Keratinocyte (primary cell): ENCODE measurements around the gene XIRP2. TPM values are rescaled to one million over a fixed set of nuclear protein-coding genes. Genes with fewer than 3 reads are reported as not detected.

ENCODE experiments used
- DNase-seq: peaks from one replicate; pipeline ENCODE4 v3.0.0-alpha.2; 2011; ENCODE audit warnings: low read depth, missing footprints, low spot score
- FAIRE-seq: peaks from 2 replicates; lab custom pipeline; 2011; peaks lifted over from hg19 to GRCh38; lab: Jason Lieb, UNC
- H2AFZ ChIP-seq: 2 replicates; pipeline ENCODE4 v1.6.0; 2012; ENCODE audit warnings: low read length, control low read depth, inconsistent platforms; ENCODE audit not compliant: control insufficient read depth
- H3K27ac ChIP-seq: 2 replicates; pipeline ENCODE4 v1.5.1; 2011; ENCODE audit warnings: low read length; ENCODE audit not compliant: control insufficient read depth, insufficient read depth
- H3K27me3 ChIP-seq: 3 replicates; pipeline ENCODE4 v1.6.0; 2011; ENCODE audit warnings: low read length; ENCODE audit not compliant: control insufficient read depth, insufficient read depth; ENCODE audit errors: extremely low read depth
- H3K36me3 ChIP-seq, 2 experiments: 2 replicates in 1 of 2; 3 replicates in 1 of 2; pipeline ENCODE4 v1.5.1; 2011; ENCODE audit warnings: low read length in 2 of 2, mild to moderate bottlenecking in 1 of 2; ENCODE audit not compliant: control insufficient read depth in 2 of 2, insufficient read depth in 2 of 2; ENCODE audit errors: extremely low read depth in 1 of 2
- H3K4me1 ChIP-seq: 3 replicates; pipeline ENCODE4 v1.5.1; 2011; ENCODE audit warnings: low read length; ENCODE audit not compliant: control insufficient read depth, insufficient read depth; ENCODE audit errors: extremely low read depth
- H3K4me2 ChIP-seq: 3 replicates; pipeline ENCODE4 v1.6.0; 2011; ENCODE audit warnings: low read depth, low read length; ENCODE audit not compliant: control insufficient read depth, insufficient read depth; ENCODE audit errors: extremely low read depth
- H3K4me3 ChIP-seq, 3 experiments: fragments of 200-600 bp in 1 of 3; sonication (generic) in 1 of 3; 2 replicates in 2 of 3; 3 replicates in 1 of 3; pipeline ENCODE4 v1.5.1; 2011 to 2016; ENCODE audit warnings: low read length in 3 of 3, mild to moderate bottlenecking in 3 of 3, control low read depth in 2 of 3, inconsistent platforms in 1 of 3, low read depth in 1 of 3, mixed read lengths in 1 of 3, mixed run types in 1 of 3, moderate library complexity in 1 of 3; ENCODE audit not compliant: control insufficient read depth in 2 of 3, insufficient read depth in 2 of 3; ENCODE audit errors: extremely low read depth in 1 of 3
- H3K79me2 ChIP-seq: 2 replicates; pipeline ENCODE4 v1.6.0; 2012; ENCODE audit warnings: low read length; ENCODE audit not compliant: control insufficient read depth, insufficient read depth
- H3K9ac ChIP-seq: 3 replicates; pipeline ENCODE4 v1.6.0; 2011; ENCODE audit warnings: low read length; ENCODE audit not compliant: control insufficient read depth, insufficient read depth; ENCODE audit errors: extremely low read depth
- H3K9me1 ChIP-seq: 3 replicates; pipeline ENCODE4 v1.6.0; 2011; ENCODE audit warnings: low read length; ENCODE audit not compliant: control insufficient read depth, insufficient read depth; ENCODE audit errors: extremely low read depth
- H3K9me3 ChIP-seq: 2 replicates; pipeline ENCODE4 v1.5.1; 2012; ENCODE audit warnings: low read depth, low read length; ENCODE audit not compliant: control insufficient read depth
- H4K20me1 ChIP-seq: 3 replicates; pipeline ENCODE4 v1.6.0; 2011; ENCODE audit warnings: low read length; ENCODE audit not compliant: control insufficient read depth, insufficient read depth; ENCODE audit errors: extremely low read depth
- EZH2 ChIP-seq: IDR thresholded peaks from one replicate; pipeline ENCODE4 v1.6.1; 2012; ENCODE audit warnings: inconsistent platforms, mild to moderate bottlenecking, low read length, moderate library complexity
- dilution Hi-C: fragments of 300-500 bp; cut with MboI; formaldehyde crosslinking; loops from one replicate; pipeline ENCODE4 v1.7.0; 2020; ENCODE audit warnings: low sequenced_read_pairs; ENCODE audit not compliant: extremely low pct_ligation_motif_present
- polyA plus RNA-seq, 5 experiments: library from polyadenylated mRNA; depleted of rRNA in 3 of 5; stranded (reverse) in 3 of 5; stranded (forward) in 1 of 5; unstranded in 1 of 5; fragments of >200 nt; gene quantifications; 1 replicate in 1 of 5; 2 replicates in 3 of 5; 3 replicates in 1 of 5; pipeline versions ENCODE4 v1.2.1 to v1.2.3, GENCODE V29; 2011 to 2012; ENCODE audit warnings: missing spikeins in 2 of 5, low read depth in 1 of 5, low replicate concordance in 1 of 5
- TF ChIP-seq, protein P1 (sequence below), 3 experiments: IDR thresholded peaks in 1 of 3; conservative IDR thresholded peaks in 1 of 3; optimal IDR thresholded peaks in 1 of 3; 2 replicates in 2 of 3; 3 replicates in 1 of 3; pipeline versions ENCODE3 to v1.5.1; 2011; ENCODE audit warnings: low read length in 3 of 3, mild to moderate bottlenecking in 3 of 3, moderate library complexity in 2 of 3, control low read depth in 1 of 3, inconsistent platforms in 1 of 3; ENCODE audit not compliant: insufficient read depth in 2 of 3; ENCODE audit errors: extremely low read depth in 1 of 3

Gene XIRP2
- polyA plus RNA-seq, 1 donor (not counting 4 experiments of a cell fraction or from before 2014, with no cell fraction given), result 0.01 TPM

DNA sequence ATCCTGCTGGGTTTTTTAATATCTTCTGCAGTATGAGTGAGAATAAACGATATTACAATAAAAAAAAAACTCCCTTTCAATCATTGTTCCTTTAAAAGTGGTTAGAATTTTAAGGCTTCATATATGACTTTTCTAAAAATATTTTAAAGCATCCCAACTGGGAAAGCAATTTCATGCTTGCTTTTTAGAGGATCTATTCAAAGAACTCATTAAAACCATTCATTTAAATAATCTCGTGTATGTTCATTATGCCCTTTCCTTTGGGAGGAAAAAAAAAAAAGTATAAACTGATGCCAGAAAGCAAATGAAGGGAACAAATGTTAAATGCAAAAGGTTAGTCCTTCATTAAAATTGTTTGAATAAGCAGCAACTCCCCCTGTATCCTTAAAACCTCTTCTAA is 81.2 kb downstream of the XIRP2 start:
- no peak overlapping the region for H2AFZ ChIP-seq
- H3K4me2 ChIP-seq, result no peak overlapping the region
- no peaks in the 10 kb centered on the region for H3K4me1 ChIP-seq
- no peaks in the 10 kb centered on the region for H3K36me3 ChIP-seq
- H3K79me2 ChIP-seq, result no peaks in the 10 kb centered on the region
- H3K9ac ChIP-seq, result no peak overlapping the region
- TF ChIP-seq EZH2, result no peak
- TF ChIP-seq, protein P1, sequence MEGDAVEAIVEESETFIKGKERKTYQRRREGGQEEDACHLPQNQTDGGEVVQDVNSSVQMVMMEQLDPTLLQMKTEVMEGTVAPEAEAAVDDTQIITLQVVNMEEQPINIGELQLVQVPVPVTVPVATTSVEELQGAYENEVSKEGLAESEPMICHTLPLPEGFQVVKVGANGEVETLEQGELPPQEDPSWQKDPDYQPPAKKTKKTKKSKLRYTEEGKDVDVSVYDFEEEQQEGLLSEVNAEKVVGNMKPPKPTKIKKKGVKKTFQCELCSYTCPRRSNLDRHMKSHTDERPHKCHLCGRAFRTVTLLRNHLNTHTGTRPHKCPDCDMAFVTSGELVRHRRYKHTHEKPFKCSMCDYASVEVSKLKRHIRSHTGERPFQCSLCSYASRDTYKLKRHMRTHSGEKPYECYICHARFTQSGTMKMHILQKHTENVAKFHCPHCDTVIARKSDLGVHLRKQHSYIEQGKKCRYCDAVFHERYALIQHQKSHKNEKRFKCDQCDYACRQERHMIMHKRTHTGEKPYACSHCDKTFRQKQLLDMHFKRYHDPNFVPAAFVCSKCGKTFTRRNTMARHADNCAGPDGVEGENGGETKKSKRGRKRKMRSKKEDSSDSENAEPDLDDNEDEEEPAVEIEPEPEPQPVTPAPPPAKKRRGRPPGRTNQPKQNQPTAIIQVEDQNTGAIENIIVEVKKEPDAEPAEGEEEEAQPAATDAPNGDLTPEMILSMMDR (optimal IDR thresholded peaks at IDR 0.05 in 1 of 3, IDR thresholded peaks at IDR 0.05 in 1 of 3, conservative IDR thresholded peaks at IDR 0.05 in 1 of 3; ENCODE audit: extremely low read depth in 1 of 3, insufficient read depth in 2 of 3, low read length in 3 of 3), result no peak
- H3K9me1 ChIP-seq, result no peaks in the 10 kb centered on the region
- H3K4me3 ChIP-seq, result no peak overlapping the region
- H4K20me1 ChIP-seq, result no peaks in the 10 kb centered on the region
- FAIRE-seq, result no peak
- dilution Hi-C loops, result no loop called here
- DNase-seq, result no peak
- H3K27ac ChIP-seq, result no peak overlapping the region
- H3K27me3 ChIP-seq, result no peaks in the 10 kb centered on the region
- H3K9me3 ChIP-seq, result no peaks in the 10 kb centered on the region

DNA sequence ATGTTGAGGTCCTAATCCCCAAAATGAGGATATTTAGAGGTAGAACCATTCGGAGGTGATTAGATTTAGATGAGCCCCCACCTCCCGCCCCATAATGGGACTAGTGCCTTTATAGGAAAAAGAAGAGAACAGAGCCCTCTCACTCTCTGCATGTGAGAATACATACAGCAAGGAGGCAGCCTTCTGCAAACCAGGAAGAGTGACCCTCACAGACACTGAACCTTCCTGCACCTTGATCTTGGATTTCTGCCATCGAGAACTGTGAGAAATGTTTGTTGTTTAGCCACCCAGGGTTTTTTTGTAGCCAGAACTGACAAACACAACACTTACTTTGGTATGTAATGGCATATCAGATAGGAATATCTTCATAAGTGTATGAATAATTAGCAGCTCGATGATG is 83.7 kb downstream of the XIRP2 start:
- Histone ChIP-seq H3K4me1 (no peaks in the 10 kb centered on the region), H3K79me2 (no peaks in the 10 kb centered on the region), H3K4me3 (no peak overlapping the region), H3K27ac (no peak overlapping the region), H4K20me1 (no peaks in the 10 kb centered on the region), H3K27me3 (no peaks in the 10 kb centered on the region), H3K9me3 (no peaks in the 10 kb centered on the region), H3K4me2 (no peak overlapping the region), H3K9ac (no peak overlapping the region), H3K9me1 (no peaks in the 10 kb centered on the region), H2AFZ (no peak overlapping the region), H3K36me3 (no peaks in the 10 kb centered on the region)
- no peak for FAIRE-seq
- TF ChIP-seq, protein P1 (optimal IDR thresholded peaks at IDR 0.05 in 1 of 3, IDR thresholded peaks at IDR 0.05 in 1 of 3, conservative IDR thresholded peaks at IDR 0.05 in 1 of 3; ENCODE audit: extremely low read depth in 1 of 3, insufficient read depth in 2 of 3, low read length in 3 of 3), result no peak
- no peak for TF ChIP-seq EZH2
- DNase-seq, result no peak
- dilution Hi-C loops, result no loop called here
